ENCODE data around the gene ADGRG2. TPM values are rescaled to one million over a fixed set of nuclear protein-coding genes. Genes with fewer than 3 reads are reported as not detected.

Gene ADGRG2
- total RNA-seq, 1 donor from 2014 or later, result 0.15 TPM

DNA sequence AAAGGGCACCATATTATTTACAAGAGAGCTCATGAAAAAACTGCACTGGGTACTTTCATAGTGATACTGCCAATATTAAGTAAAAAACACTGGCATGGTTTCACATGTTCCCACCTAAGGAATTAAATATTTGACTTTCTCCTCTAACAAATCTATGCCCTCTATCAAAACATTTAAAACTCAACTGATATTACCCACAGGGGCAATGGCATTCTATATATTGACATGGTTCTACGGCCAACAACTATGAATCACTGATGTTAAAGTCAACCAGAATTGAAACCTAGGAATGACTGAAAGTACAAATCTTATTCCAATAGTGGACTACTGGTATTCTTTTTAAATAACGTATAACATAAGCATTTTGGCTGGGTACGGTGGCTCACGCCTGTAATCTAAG lies 166.6 kb downstream of the ADGRG2 start:
- DNase-seq (ENCODE audit: low read depth), result no peak

DNA sequence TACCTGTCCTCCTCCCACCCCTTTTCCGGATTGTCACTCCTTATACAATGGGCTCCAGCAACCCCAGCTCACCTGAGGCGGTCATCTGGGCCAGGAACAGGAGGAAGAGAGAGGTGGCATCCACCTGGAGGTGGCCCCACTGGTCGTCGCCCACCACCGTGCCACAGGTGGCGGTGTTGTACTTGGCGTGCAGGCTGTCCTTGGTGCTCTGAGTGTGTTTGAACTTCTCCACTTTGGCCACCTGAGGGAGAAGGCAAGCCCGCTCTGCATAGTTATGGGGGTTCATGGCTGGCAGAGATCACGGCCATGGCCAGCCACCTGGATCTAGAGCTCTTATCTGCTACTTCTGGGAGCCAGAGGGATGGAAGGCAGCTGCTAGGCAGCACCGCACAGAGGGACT lies 171.2 kb downstream of the ADGRG2 start:
- no peak for DNase-seq (ENCODE audit: low read depth)

DNA sequence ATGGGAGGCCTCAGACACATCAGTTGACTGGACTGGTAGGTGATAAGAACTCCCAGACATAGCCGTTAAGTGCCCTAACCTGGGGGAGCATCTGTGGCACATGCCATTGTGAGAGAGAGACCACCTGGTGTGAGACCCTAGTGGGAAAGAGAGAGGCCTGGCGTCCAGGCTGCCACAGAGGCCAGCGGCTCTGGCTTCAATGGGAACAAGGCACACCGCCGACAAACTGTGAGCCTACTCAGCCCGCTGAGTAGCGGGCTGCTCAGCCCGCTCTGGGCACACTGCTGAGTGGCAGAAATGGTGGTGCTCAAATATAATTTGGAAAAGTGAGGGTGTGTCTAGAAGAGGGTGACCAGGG lies 172.3 kb downstream of the ADGRG2 start:
- DNase-seq (ENCODE audit: low read depth), result no peak

DNA sequence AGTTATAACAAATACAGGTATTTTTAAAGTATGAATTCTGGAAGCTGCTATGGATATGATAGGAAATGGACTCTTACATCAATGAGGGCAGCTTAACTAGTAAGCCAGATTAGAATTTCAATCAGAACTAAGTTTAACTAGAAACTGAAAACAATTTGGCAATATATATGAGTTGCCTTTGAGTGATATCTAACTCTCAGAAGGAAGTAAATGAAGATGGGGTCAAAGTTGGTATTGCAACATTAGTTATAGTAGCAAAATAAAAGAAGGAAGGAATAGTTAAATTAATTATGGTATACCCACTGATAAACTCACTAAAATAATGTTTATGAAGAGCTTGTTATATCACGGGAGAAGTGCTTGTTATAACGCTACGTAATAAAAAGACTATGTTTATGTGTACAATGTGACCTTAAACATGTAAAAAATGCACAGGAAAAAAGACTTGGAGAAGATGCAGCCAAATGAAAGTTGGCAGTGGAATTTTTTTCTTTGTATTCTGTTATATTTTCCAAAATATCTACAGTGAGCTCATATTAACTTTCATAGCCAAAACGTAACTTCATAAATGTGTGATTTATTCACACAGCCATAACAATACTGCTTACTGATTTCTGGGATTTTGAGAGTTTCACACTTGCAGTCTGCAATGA lies 172.9 kb downstream of the ADGRG2 start:
- no peak for DNase-seq (ENCODE audit: low read depth)

DNA sequence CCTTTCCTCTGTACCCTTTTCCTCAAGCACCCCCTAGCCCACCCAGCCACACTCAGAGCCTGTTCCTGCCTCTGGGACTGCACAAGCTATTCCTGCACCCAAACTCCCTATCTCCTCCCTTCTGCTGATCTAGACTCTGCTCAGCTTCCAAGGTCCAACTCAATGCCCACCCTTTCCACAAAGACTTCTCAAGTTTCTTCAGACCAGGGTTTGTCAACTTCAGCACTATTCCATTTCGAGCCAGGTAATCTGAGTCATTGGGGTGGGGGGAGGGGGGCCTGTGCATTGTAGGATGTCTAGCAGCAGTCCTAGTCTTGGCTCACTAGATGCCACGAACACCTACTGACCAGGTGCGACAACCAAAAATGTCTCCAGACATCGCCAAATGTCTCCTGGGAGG lies 175.7 kb downstream of the ADGRG2 start:
- DNase-seq (ENCODE audit: low read depth), result no peak

DNA sequence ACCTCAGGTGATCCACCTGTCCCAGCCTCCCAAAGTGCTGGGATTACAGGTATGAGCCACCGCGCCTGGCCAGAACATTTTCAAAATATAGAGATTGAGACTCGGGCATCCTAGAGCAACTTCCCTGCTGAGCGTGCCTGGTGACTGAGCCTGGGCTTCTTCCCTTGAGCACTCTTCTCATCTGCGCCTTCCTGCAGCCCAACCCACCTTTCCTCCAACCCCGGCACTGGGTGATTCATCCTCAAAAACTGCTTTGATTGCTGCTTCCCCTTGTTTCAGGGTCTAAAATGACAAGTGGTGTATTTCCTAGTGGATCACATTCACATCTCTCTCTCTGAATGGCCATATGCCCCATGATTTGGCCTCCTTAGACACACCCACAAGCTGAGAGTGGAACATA lies 176.1 kb downstream of the ADGRG2 start:
- DNase-seq (ENCODE audit: low read depth), result no peak

DNA sequence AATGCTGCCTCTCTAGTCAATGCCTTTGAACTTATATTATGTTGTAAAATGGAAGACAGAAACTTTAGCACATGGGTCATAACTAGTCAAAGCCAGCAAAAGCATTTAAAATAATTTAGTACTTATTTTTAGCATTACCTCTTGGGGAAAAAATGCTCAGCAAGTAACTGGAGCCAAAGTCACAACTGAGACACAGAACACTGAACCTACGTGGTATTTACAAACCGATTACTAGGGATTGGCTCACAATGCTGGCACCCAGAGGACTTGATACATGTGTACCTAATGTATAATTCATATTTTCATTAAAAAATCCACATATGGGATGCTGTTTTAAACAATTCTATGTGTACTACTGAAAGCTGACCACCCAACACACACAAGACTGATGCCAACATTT lies 176.8 kb downstream of the ADGRG2 start:
- DNase-seq (ENCODE audit: low read depth), result no peak

DNA sequence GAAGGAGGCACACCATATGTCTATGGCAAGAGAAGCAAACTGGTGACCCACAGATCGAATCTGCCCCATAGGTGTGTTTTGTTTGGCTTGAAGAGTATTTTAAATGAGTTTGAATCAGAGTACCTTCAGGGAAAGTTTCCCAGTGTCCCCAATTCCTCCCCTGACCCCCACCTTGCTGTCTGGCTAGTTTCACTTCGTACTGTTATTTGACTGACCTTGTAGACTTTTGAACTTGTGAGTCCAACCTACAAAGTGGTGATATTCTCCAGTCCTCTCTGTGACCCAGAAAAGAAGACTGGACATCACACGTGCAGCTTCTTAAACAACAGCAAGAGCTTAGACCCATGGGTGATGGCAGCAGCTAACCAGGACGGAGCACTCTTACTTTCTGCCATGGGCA lies 177.8 kb downstream of the ADGRG2 start:
- no peak for DNase-seq (ENCODE audit: low read depth)

DNA sequence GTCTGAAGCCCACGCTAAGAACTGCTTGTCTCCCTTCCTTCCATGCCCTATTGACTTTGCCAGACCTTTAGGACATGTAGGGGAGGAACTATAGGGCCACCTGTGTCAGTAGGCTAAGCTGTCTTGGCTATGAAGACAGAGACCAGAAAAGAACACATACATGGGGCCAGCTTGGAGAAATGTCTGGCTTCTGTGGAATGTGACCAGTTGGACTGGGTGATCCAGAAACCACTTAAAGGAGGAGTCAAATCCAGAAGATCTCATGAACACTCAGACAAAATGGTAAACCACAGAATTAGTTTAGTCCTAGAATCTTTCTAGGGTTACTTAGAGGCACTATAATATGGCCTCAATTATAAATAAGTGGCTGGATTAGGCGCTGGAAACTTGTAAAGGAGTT lies 180.4 kb downstream of the ADGRG2 start:
- no peak for DNase-seq (ENCODE audit: low read depth)

Other genes with a start within 250 kb of the ADGRG2 start
- 6.3 and 15.3 TPM in 2 replicates for gene PHKA2, start 138.4 kb downstream of the ADGRG2 start, total RNA-seq
- 85.8 and 212 TPM in 2 replicates for gene PDHA1, start 221.5 kb upstream of the ADGRG2 start, total RNA-seq

Data from renal cortical epithelial cell (primary cell).